Peyer's patch (tissue), 4 donors: ENCODE results near the gene NKAIN2.

ENCODE experiments used
- POLR2A ChIP-seq, 2 donors: fragments of 450-650 bp; IDR thresholded peaks; one replicate each; pipeline ENCODE4 v1.5.1; 2017; ENCODE audit warnings: antibody characterized with exemption in 2 of 2, mild to moderate bottlenecking in 2 of 2, moderate library complexity in 2 of 2
- TF ChIP-seq, protein P1 (sequence below), 6 experiments: fragments of 450-650 bp in 4 of 6; fragments of 200-600 bp in 2 of 6; sonication (generic) in 1 of 6; IDR thresholded peaks; one replicate each; pipeline ENCODE4 v1.5.1; 2017 to 2019; ENCODE audit warnings: antibody characterized with exemption in 6 of 6, mild to moderate bottlenecking in 3 of 6, moderate library complexity in 1 of 6

DNA sequence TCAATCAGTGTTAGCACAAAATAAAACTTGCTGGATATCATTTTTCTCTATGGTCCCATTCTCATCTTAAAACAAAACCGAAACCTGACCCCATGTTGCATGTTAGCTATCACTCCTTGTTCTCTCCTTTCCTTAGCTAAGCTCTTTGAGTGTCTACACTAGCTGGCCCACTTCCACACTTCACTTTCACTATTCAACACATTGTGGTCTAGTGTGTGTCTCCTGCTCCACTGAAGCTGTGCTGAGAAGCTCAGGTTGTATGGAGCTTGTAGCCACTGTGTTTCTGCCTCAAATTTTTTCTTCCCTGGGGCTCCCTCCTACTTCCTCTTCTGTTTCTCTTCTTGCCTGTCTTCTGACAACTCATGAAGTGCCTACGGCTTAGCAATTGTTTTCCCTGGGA is 223.0 kb downstream of the NKAIN2 start:
- TF ChIP-seq, protein P1, sequence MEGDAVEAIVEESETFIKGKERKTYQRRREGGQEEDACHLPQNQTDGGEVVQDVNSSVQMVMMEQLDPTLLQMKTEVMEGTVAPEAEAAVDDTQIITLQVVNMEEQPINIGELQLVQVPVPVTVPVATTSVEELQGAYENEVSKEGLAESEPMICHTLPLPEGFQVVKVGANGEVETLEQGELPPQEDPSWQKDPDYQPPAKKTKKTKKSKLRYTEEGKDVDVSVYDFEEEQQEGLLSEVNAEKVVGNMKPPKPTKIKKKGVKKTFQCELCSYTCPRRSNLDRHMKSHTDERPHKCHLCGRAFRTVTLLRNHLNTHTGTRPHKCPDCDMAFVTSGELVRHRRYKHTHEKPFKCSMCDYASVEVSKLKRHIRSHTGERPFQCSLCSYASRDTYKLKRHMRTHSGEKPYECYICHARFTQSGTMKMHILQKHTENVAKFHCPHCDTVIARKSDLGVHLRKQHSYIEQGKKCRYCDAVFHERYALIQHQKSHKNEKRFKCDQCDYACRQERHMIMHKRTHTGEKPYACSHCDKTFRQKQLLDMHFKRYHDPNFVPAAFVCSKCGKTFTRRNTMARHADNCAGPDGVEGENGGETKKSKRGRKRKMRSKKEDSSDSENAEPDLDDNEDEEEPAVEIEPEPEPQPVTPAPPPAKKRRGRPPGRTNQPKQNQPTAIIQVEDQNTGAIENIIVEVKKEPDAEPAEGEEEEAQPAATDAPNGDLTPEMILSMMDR (IDR thresholded peaks at IDR 0.05): no peak
- no peak for TF ChIP-seq POLR2A (IDR thresholded peaks at IDR 0.05)
